Measurements from ENCODE around the gene PDZD2. TPM values are rescaled to one million over a fixed set of nuclear protein-coding genes. Genes with fewer than 3 reads are reported as not detected.

Gene PDZD2
- total RNA-seq, 1 donor from 2014 or later, result 0.65 TPM

DNA sequence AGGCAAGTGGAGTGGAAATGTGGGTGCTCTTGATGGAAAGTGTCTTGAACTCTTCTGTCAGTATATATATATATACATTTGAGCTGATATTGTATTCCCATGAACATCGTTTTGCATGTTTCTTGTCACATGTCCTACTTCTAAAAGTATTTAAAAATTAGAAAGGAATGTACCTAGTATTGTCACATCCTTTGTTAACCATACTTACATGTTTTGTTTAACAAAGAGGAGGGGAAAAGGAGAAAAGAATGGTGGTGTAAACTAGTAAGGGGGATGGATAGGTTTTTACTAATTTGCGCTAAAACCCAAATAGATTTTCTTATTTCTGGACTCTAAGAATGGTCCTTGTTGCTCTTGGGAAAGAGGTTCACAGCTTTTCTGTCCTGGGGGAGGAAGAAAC lies 353.4 kb downstream of the PDZD2 start:
- Mint-ChIP-seq H3K4me1 (no peaks in the 10 kb centered on the region), H3K9me3 (no peaks in the 10 kb centered on the region), H3K27ac (ENCODE audit: unreplicated experiment) (no peak overlapping the region), H3K36me3 (ENCODE audit: low read depth) (peaks cover 2% of the 10 kb centered on the region), H3K4me3 (no peak overlapping the region), H3K27me3 (ENCODE audit: low read depth) (no peaks in the 10 kb centered on the region)
- TF ChIP-seq CTCF (conservative IDR thresholded peaks at IDR 0.05), result no peak
- no peak for DNase-seq (ENCODE audit: low read depth, low spot score)

DNA sequence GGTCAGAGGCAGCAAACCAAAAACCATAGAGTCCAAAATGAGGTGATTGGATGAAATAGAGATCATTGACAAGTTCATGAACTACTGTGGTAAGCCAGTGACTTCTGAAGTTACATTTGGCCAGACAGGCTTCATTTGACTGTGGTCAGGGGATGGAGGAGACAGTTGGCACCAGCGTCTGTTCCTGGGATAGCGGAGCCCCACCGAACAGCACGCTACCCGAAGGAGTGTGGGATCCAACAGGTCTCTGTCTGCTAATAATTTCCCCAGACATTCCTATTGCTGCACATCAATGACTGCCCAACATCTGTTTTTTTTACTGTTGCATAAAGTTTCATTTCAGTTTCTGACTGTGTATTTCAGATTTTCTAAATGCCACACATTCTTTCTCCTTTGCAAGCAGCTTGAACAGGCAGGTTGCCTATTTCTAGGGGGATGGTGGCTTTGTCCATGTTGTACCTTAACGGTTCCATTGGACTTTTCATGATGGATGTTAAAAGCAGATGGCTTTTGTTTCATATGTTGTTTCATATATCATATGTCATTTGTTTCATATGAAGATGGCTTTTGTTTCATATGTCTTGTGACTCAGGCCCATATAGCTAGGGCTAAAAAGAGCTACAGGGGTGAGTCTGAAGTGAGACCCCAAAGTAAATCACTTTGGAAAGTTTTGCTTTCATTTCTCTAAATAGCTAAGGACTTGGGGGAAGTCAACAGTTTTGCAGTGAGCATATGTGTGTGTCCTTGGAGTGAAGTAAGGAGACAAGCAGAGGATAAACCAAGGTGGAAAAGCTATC lies 354.4 kb downstream of the PDZD2 start:
- no peak for TF ChIP-seq CTCF (conservative IDR thresholded peaks at IDR 0.05)
- Mint-ChIP-seq H3K36me3 (ENCODE audit: low read depth) (no peaks in the 10 kb centered on the region), H3K9me3 (no peaks in the 10 kb centered on the region), H3K27me3 (ENCODE audit: low read depth) (no peaks in the 10 kb centered on the region), H3K4me1 (no peaks in the 10 kb centered on the region), H3K27ac (ENCODE audit: unreplicated experiment) (no peak overlapping the region), H3K4me3 (no peak overlapping the region)
- DNase-seq (ENCODE audit: low read depth, low spot score), result no peak

- H3K4me1 Mint-ChIP-seq, result no peaks in the 10 kb centered on the region
- no peaks in the 10 kb centered on the region for H3K27me3 Mint-ChIP-seq (ENCODE audit: low read depth)
- H3K9me3 Mint-ChIP-seq, result no peaks in the 10 kb centered on the region
- no peak overlapping the region for H3K4me3 Mint-ChIP-seq
- no peak overlapping the region for H3K27ac Mint-ChIP-seq (ENCODE audit: unreplicated experiment)
- no peaks in the 10 kb centered on the region for H3K36me3 Mint-ChIP-seq (ENCODE audit: low read depth)
- DNase-seq (ENCODE audit: low read depth, low spot score), result no peak
- no peak for TF ChIP-seq CTCF (conservative IDR thresholded peaks at IDR 0.05)
Measured at GRCh38 chr5:31995006-31995405, 356.1 kb downstream of the PDZD2 start.

DNA sequence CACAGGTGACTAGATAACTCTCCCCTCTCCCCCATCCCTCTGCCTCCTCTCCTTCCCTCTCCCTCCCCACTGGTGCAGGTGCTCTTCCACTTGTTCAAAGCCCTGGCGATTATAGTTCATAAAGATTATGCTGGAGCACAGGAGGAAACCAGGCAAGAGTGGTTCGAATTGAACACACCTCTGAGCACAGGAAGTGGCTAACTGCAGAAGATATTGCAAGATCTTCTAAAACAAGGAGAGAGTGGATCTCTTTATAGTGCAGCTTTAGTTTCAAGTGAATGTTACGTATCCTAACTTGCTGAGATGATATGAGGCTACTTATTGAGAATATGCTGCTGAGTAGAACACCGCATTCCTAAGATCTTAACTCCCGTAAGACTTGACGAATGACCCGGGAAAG lies 356.8 kb downstream of the PDZD2 start:
- Mint-ChIP-seq H3K36me3 (ENCODE audit: low read depth) (no peaks in the 10 kb centered on the region), H3K9me3 (no peaks in the 10 kb centered on the region), H3K27ac (ENCODE audit: unreplicated experiment) (no peak overlapping the region), H3K4me3 (no peak overlapping the region), H3K4me1 (no peaks in the 10 kb centered on the region), H3K27me3 (ENCODE audit: low read depth) (no peaks in the 10 kb centered on the region)
- no peak for TF ChIP-seq CTCF (conservative IDR thresholded peaks at IDR 0.05)
- DNase-seq (ENCODE audit: low read depth, low spot score), result no peak

DNA sequence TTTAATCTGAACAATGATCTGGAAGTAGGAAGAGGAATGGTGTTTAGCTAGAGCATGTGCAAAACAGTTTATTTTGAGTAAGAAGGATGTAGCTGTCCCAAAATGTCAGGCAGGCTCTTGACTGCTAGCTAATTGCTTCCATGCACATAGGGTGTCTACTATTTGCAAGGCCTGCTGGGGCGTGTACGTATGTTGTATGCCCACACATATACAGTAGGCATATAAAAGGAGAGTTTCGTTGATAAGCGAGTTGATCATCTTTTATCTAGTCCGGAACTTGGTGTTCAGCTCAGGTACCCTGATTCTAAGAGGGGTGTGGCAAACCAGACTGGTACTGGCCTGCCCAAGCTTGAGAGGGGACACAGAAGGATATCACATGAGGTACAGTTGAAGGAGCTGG lies 358.0 kb downstream of the PDZD2 start:
- Mint-ChIP-seq H3K9me3 (no peaks in the 10 kb centered on the region), H3K27me3 (ENCODE audit: low read depth) (no peaks in the 10 kb centered on the region), H3K36me3 (ENCODE audit: low read depth) (no peaks in the 10 kb centered on the region), H3K4me3 (no peak overlapping the region), H3K4me1 (no peaks in the 10 kb centered on the region), H3K27ac (ENCODE audit: unreplicated experiment) (no peak overlapping the region)
- TF ChIP-seq CTCF (conservative IDR thresholded peaks at IDR 0.05), result no peak
- DNase-seq (ENCODE audit: low read depth, low spot score), result no peak
